Peyer's patch (tissue), 4 donors: ENCODE data around the gene AIDA.

ENCODE experiments used
- POLR2A ChIP-seq, 2 donors: fragments of 450-650 bp; IDR thresholded peaks; one replicate each; pipeline ENCODE4 v1.5.1; 2017; ENCODE audit warnings: antibody characterized with exemption in 2 of 2, mild to moderate bottlenecking in 2 of 2, moderate library complexity in 2 of 2
- TF ChIP-seq, protein P1 (sequence below), 6 experiments: fragments of 450-650 bp in 4 of 6; fragments of 200-600 bp in 2 of 6; sonication (generic) in 1 of 6; IDR thresholded peaks; one replicate each; pipeline ENCODE4 v1.5.1; 2017 to 2019; ENCODE audit warnings: antibody characterized with exemption in 6 of 6, mild to moderate bottlenecking in 3 of 6, moderate library complexity in 1 of 6

DNA sequence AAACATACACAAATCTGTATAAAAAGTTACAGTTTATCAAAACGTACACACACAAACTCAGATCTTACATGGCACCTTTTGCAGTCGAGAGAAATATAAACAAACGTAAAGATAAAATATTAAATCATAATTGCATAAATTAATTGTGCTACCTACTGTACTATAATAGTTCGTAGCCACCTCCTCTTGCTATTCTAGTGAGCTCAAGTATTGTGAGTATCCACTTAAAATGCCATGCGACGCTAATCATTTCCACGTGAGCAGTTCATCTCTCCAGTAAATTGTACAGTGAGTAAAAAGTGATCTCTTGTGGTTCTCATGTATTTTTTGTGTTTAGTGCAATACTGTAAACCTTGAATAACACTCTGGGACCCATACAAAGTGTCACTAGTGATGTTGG lies 88.1 kb downstream of the AIDA start:
- TF ChIP-seq, protein P1, sequence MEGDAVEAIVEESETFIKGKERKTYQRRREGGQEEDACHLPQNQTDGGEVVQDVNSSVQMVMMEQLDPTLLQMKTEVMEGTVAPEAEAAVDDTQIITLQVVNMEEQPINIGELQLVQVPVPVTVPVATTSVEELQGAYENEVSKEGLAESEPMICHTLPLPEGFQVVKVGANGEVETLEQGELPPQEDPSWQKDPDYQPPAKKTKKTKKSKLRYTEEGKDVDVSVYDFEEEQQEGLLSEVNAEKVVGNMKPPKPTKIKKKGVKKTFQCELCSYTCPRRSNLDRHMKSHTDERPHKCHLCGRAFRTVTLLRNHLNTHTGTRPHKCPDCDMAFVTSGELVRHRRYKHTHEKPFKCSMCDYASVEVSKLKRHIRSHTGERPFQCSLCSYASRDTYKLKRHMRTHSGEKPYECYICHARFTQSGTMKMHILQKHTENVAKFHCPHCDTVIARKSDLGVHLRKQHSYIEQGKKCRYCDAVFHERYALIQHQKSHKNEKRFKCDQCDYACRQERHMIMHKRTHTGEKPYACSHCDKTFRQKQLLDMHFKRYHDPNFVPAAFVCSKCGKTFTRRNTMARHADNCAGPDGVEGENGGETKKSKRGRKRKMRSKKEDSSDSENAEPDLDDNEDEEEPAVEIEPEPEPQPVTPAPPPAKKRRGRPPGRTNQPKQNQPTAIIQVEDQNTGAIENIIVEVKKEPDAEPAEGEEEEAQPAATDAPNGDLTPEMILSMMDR (IDR thresholded peaks at IDR 0.05), result no peak
- TF ChIP-seq POLR2A (IDR thresholded peaks at IDR 0.05), result no peak
